ENCODE measurements around the gene CFAP92. TPM values are rescaled to one million over a fixed set of nuclear protein-coding genes. Genes with fewer than 3 reads are reported as not detected.

The CFAP92 gene
- total and polyA plus RNA-seq, 2 donors (not counting 3 experiments of a cell fraction or from before 2014, with no cell fraction given), result 0.04 to 0.62 TPM

DNA sequence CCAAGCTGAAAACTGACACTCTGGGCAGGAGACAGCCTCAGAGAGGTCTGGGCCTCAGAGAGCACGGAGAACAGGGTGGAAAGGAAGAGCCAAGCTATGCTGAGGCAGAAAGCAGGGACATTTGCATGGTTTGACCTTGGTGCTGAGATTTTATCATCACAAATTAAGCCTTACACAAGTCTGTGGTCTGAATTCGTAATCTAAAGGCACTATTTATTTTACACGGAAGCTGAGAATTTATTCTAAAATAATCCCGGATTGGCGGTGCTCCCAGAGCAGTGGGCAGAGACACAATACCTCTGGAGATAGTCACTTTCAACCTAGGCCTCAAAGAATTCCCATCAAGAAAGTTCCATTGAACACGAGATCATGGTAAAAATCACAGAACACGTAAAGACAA lies 47.5 kb downstream of the CFAP92 start:
- Histone ChIP-seq H2AFZ (ENCODE audit: low read depth, low read length) (no peak overlapping the region), H3K4me2 (ENCODE audit: insufficient read depth, low read length) (no peak overlapping the region), H4K20me1 (replicated peaks; ENCODE audit: control insufficient read depth, extremely low read depth, insufficient read depth, low read length) (no peaks in the 10 kb centered on the region), H3K27ac (ENCODE audit: insufficient read depth, low read depth, low read length) (no peak overlapping the region), H3K4me1 (ENCODE audit: control insufficient read depth, extremely low read depth, insufficient read depth, low read length) (no peaks in the 10 kb centered on the region), H3K9me3 (replicated peaks; ENCODE audit: control insufficient read depth, insufficient read depth, low read length) (no peaks in the 10 kb centered on the region), H3K27me3 (ENCODE audit: control insufficient read depth in 2 of 2, insufficient read depth in 2 of 2, low read length in 2 of 2) (peaks cover 0 to 4% of the 10 kb centered on the region in 2 experiments), H3K9me1 (replicated peaks; ENCODE audit: control insufficient read depth, extremely low read depth, insufficient read depth, low read length) (no peaks in the 10 kb centered on the region), H3K79me2 (ENCODE audit: control insufficient read depth, insufficient read depth, low read length) (no peaks in the 10 kb centered on the region), H3K9ac (replicated peaks; ENCODE audit: extremely low read depth, insufficient read depth, low read length) (no peak overlapping the region), H3K4me3 (replicated peaks in 1 of 3; ENCODE audit: insufficient read depth in 1 of 3, low read depth in 1 of 3, low read length in 3 of 3) (no peak overlapping the region), H3K36me3 (ENCODE audit: control insufficient read depth in 2 of 2, extremely low read depth in 1 of 2, insufficient read depth in 2 of 2, low read length in 2 of 2) (no peaks in the 10 kb centered on the region)
- no peak for TF ChIP-seq GATA2 (IDR thresholded peaks at IDR 0.05; ENCODE audit: insufficient read depth, insufficient read length, low read depth, low read length)
- no peak for TF ChIP-seq POLR2AphosphoS5 (IDR thresholded peaks at IDR 0.05; ENCODE audit: insufficient read depth, low read depth, low read length)
- no TSS peak for BruUV-seq (replicated peaks)
- intact Hi-C loops (cut with micrococcal nuclease), result no loop called here
- FAIRE-seq (no peak), DNase-seq (ENCODE audit: low read depth, low spot score) (no peak)
- POLR2A ChIA-PET, result no interaction called here
- dilution Hi-C loops (cut with MboI; ENCODE audit: extremely low pct_ligation_motif_present, low sequenced_read_pairs), result no loop called here
- CTCF ChIA-PET, result interaction anchor here (0.9 to 1.5 kb wide), 2 partner anchors 9 to 24 kb away, joined by 3 to 5 read pairs; no protein-coding TSS in a partner anchor

DNA sequence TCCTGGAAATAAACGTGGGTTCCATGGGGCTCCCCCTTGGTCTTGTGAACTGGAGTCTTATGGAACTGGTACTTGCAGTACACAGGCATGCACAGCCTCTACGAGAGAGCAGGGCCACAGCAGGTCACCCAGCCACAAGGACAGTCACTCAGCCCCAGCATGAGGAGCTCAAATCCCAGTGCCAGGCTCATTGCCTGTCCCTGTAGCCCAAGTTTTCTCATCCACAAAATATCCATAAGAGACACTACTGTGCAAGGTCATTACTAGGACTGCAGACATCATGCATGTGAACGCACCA lies 48.0 kb downstream of the CFAP92 start:
- Histone ChIP-seq H3K9me3 (replicated peaks; ENCODE audit: control insufficient read depth, insufficient read depth, low read length) (no peaks in the 10 kb centered on the region), H3K9ac (replicated peaks; ENCODE audit: extremely low read depth, insufficient read depth, low read length) (no peak overlapping the region), H3K27ac (ENCODE audit: insufficient read depth, low read depth, low read length) (no peak overlapping the region), H3K4me2 (ENCODE audit: insufficient read depth, low read length) (no peak overlapping the region), H3K36me3 (ENCODE audit: control insufficient read depth in 2 of 2, extremely low read depth in 1 of 2, insufficient read depth in 2 of 2, low read length in 2 of 2) (no peaks in the 10 kb centered on the region), H3K9me1 (replicated peaks; ENCODE audit: control insufficient read depth, extremely low read depth, insufficient read depth, low read length) (no peaks in the 10 kb centered on the region), H3K79me2 (ENCODE audit: control insufficient read depth, insufficient read depth, low read length) (no peaks in the 10 kb centered on the region), H2AFZ (ENCODE audit: low read depth, low read length) (no peak overlapping the region), H3K4me1 (ENCODE audit: control insufficient read depth, extremely low read depth, insufficient read depth, low read length) (no peaks in the 10 kb centered on the region), H4K20me1 (replicated peaks; ENCODE audit: control insufficient read depth, extremely low read depth, insufficient read depth, low read length) (no peaks in the 10 kb centered on the region), H3K27me3 (ENCODE audit: control insufficient read depth in 2 of 2, insufficient read depth in 2 of 2, low read length in 2 of 2) (peaks cover 0 to 4% of the 10 kb centered on the region in 2 experiments), H3K4me3 (replicated peaks in 1 of 3; ENCODE audit: insufficient read depth in 1 of 3, low read depth in 1 of 3, low read length in 3 of 3) (no peak overlapping the region)
- DNase-seq (ENCODE audit: low read depth, low spot score) (no peak), FAIRE-seq (no peak)
- dilution Hi-C loops (cut with MboI; ENCODE audit: extremely low pct_ligation_motif_present, low sequenced_read_pairs) (no loop called here), intact Hi-C loops (cut with micrococcal nuclease) (no loop called here)
- TF ChIP-seq, protein P1, sequence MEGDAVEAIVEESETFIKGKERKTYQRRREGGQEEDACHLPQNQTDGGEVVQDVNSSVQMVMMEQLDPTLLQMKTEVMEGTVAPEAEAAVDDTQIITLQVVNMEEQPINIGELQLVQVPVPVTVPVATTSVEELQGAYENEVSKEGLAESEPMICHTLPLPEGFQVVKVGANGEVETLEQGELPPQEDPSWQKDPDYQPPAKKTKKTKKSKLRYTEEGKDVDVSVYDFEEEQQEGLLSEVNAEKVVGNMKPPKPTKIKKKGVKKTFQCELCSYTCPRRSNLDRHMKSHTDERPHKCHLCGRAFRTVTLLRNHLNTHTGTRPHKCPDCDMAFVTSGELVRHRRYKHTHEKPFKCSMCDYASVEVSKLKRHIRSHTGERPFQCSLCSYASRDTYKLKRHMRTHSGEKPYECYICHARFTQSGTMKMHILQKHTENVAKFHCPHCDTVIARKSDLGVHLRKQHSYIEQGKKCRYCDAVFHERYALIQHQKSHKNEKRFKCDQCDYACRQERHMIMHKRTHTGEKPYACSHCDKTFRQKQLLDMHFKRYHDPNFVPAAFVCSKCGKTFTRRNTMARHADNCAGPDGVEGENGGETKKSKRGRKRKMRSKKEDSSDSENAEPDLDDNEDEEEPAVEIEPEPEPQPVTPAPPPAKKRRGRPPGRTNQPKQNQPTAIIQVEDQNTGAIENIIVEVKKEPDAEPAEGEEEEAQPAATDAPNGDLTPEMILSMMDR (IDR thresholded peaks at IDR 0.05; ENCODE audit: extremely low read depth in 1 of 2, insufficient read depth in 1 of 2, low read depth in 1 of 2, low read length in 2 of 2), result no peak
- TF ChIP-seq, protein P2, sequence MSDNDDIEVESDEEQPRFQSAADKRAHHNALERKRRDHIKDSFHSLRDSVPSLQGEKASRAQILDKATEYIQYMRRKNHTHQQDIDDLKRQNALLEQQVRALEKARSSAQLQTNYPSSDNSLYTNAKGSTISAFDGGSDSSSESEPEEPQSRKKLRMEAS (IDR thresholded peaks at IDR 0.05; ENCODE audit: insufficient read depth, insufficient read length), result no peak
- TF ChIP-seq MYC (IDR thresholded peaks at IDR 0.05; ENCODE audit: low read depth, low read length) (no peak), EZH2 (IDR thresholded peaks at IDR 0.05; ENCODE audit: borderline replicate concordance, low read depth, low read length, severe bottlenecking) (no peak), GATA2 (IDR thresholded peaks at IDR 0.05; ENCODE audit: insufficient read depth, insufficient read length, low read depth, low read length) (no peak), FOS (IDR thresholded peaks at IDR 0.05; ENCODE audit: borderline replicate concordance, insufficient read depth, low read length) (no peak), JUN (IDR thresholded peaks at IDR 0.05; ENCODE audit: borderline replicate concordance, insufficient read depth, insufficient read length, low read depth) (no peak), POLR2AphosphoS5 (IDR thresholded peaks at IDR 0.05; ENCODE audit: insufficient read depth, low read depth, low read length) (no peak), POLR2A (IDR thresholded peaks at IDR 0.05; ENCODE audit: low read depth, low read length) (no peak)
- CTCF ChIA-PET, result interaction anchor here (0.9 to 1.5 kb wide), 2 partner anchors 8 to 24 kb away, joined by 3 to 5 read pairs; no protein-coding TSS in a partner anchor
- BruUV-seq (replicated peaks), result no TSS peak
- POLR2A ChIA-PET, result no interaction called here
